Right lobe of liver (tissue), 6 donors: ENCODE data around the gene ZCCHC24. TPM values are rescaled to one million over a fixed set of nuclear protein-coding genes. Genes with fewer than 3 reads are reported as not detected.
"Not testable (repeated sequence)": the region's sequence is repeated elsewhere in the genome, so short reads cannot be mapped to it uniquely, and the experiment has no call there.

Experiments
- ATAC-seq, 4 donors: fragments of 200-7000 bp; cut with Tn5 transposase; one replicate each; pipeline ENCODE4 v1.9.1; 2020; ENCODE audit warnings: mild to moderate bottlenecking in 4 of 4, moderate library complexity in 4 of 4
- DNase-seq, 3 donors: peaks; one replicate each; pipeline ENCODE4 v3.0.0-alpha.2; 2020
- H3K27ac ChIP-seq, 3 donors: fragments of 200-600 bp; one replicate each; pipeline ENCODE4 v1.8.0; 2022
- H3K27me3 ChIP-seq, 2 donors: fragments of 200-600 bp; one replicate each; pipeline ENCODE4 v1.8.0; 2022
- H3K36me3 ChIP-seq, 4 donors: fragments of 200-600 bp; sonication (generic) in 1 of 4; one replicate each; pipeline versions ENCODE4 v1.5.1 to v1.8.0; 2017 to 2022; ENCODE audit warnings: control low read depth in 1 of 4
- H3K4me1 ChIP-seq, 4 donors: fragments of 200-600 bp; sonication (generic) in 1 of 4; one replicate each; pipeline versions ENCODE4 v1.5.1 to v1.8.0; 2017 to 2022; ENCODE audit warnings: control low read depth in 1 of 4
- H3K4me3 ChIP-seq, 3 donors: fragments of 200-600 bp; one replicate each; pipeline ENCODE4 v1.8.0; 2022
- H3K9me3 ChIP-seq, 4 donors: fragments of 200-600 bp; sonication (generic) in 1 of 4; one replicate each; pipeline versions ENCODE4 v1.5.1 to v1.8.0; 2017 to 2022; ENCODE audit warnings: control low read depth in 1 of 4
- POLR2A ChIP-seq: fragments of 450-650 bp; IDR thresholded peaks from one replicate; pipeline ENCODE4 v1.6.1; 2017; ENCODE audit warnings: antibody characterized with exemption, mild to moderate bottlenecking
- WGBS: methylation state at CpG from one replicate; pipeline ENCODE4 v1.1.6; 2018; ENCODE audit warnings: low coverage, low lambda C conversion rate; ENCODE audit not compliant: insufficient coverage; ENCODE audit errors: missing lambda C conversion rate; 5-methylcytosine and 5-hydroxymethylcytosine counted together
- intact Hi-C, 2 donors: fragments of 100-400 bp; cut with DNase I; formaldehyde crosslinking; loops; one replicate each; pipeline versions ENCODE4 v1.11.2 to v1.14.1; 2022
- total RNA-seq, 6 experiments: library from RNA; depleted of rRNA in 2 of 6; stranded (reverse); fragments of >200 nt in 2 of 6; fragmentation: NEBNext Ultra II Directional in 3 of 6; extraction: Animal tissue kit (Norgen Biotek cat#: 25700) in 3 of 6; gene quantifications; one replicate each; pipeline versions ENCODE4 v1.1.0 to v1.2.4, GENCODE V29; 2016 to 2023
- TF ChIP-seq, protein P1 (sequence below), 4 donors: fragments of 200-600 bp in 3 of 4; fragments of 450-650 bp in 1 of 4; IDR thresholded peaks; one replicate each; pipeline versions ENCODE4 v1.5.1 to v1.8.0; 2016 to 2022; ENCODE audit warnings: antibody characterized with exemption in 4 of 4, mild to moderate bottlenecking in 2 of 4
- donor health status: DM: no; HTN: yes; CAD: no.
- donor health status: DM: no; HTN: no; CAD: no.
- donor health status: DM: no; HTN: no; CAD: no.
- donor health status: DM: no; HTN: yes; CAD: no.
- donor health status: DM: no; HTN: yes; CAD: no.

Gene ZCCHC24
- total RNA-seq, 6 experiments from 2014 or later, result 19.8 to 33.6 (median 22.7) TPM

DNA sequence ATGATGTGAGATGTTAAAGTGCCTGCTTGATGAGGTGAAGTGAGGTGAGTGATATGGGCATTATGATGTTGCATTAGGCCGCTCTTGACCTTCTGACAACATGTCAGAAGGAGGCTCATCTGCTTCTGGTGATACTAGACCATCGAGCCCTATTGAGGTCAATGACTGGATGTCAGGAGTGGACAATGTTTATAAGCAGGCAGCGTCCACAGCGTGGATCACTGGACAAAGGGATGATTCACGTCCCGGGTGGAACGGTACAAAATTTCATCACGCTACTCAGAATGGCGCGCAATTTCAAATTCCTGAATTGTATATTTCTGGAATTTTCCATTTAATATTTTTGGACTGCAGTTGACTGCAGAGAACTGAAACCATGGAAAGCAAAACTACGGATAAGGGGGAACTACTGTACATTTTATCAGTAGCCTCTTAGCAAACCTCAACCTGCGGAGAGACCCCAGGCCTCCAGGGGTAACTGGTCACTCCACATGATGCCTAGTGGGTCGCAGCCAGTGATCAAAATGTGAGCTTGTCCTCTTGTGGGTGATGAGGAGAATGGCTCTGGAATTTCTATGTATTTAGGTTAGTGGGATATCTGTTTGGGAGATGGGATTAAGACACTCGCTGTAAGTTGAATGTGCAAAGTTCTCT, 5.7 kb upstream of the ZCCHC24 start:
- intact Hi-C loops, result no loop called here
- no peak for TF ChIP-seq POLR2A
- H3K9me3 ChIP-seq, result no peaks in the 10 kb centered on the region
- peak in 1 of 3 donors; percentile 26 for DNase-seq
- no peaks in the 10 kb centered on the region for H3K36me3 ChIP-seq
- H3K4me3 ChIP-seq, result no peak overlapping the region
- no peak for ATAC-seq
- no peak overlapping the region for H3K27ac ChIP-seq
- no peaks in the 10 kb centered on the region for H3K27me3 ChIP-seq
- peaks cover 0 to 5% (median 0%) of the 10 kb centered on the region in 4 donors for H3K4me1 ChIP-seq
- 92% methylated on average over 14 of the region's 14 CpGs for WGBS

DNA sequence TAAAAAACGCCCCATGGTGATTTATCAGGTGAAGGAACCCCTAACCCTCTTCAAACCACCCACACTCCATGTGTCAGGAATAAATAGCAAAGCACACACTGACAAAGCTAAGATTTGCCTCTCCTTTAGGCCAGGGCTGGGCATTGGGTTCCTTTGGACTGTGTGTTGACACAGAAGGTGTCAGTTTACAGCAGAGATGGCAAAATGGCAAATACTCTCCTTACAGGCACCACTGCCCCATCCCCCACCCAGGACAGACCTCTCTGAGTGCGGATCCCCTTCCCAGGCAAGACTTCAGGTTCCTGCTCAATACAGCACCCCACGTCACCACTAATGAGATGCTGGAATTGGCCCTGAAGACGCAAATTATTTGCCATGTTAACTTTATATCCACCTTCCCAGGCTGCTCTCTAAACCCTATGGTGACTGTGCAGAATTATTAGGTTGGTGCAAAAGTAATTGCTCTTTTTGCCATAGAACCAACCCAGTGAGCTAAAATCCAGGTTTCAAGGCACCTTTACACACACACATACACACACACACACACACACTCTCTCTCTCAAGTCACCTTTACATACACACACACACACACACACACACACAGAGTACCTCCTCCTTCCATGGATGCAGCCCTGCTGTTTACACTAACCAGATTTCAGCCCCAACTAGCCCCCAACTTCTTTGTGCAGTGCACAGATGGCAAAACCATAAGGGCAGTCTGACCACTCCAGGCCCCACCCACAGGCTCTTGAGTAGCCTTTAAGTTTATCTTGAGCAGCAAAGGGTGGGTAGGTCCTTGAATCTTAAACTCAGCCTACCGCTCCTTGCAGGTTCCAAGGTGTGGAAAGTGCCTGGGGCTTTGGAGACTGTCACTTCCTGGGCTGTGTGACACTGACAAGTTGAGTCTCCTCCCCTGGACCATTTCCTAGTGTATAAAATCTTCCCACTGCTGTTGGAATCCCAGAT, 4.0 kb upstream of the ZCCHC24 start:
- Histone ChIP-seq H3K27me3 (no peaks in the 10 kb centered on the region), H3K9me3 (no peaks in the 10 kb centered on the region), H3K4me1 (peaks cover 0 to 5% (median 0%) of the 10 kb centered on the region in 4 donors), H3K4me3 (no peak overlapping the region), H3K27ac (no peak overlapping the region), H3K36me3 (no peaks in the 10 kb centered on the region)
- ATAC-seq (no peak), DNase-seq (peak in 1 of 3 donors; percentile 38)
- TF ChIP-seq POLR2A, result no peak
- TF ChIP-seq, protein P1, sequence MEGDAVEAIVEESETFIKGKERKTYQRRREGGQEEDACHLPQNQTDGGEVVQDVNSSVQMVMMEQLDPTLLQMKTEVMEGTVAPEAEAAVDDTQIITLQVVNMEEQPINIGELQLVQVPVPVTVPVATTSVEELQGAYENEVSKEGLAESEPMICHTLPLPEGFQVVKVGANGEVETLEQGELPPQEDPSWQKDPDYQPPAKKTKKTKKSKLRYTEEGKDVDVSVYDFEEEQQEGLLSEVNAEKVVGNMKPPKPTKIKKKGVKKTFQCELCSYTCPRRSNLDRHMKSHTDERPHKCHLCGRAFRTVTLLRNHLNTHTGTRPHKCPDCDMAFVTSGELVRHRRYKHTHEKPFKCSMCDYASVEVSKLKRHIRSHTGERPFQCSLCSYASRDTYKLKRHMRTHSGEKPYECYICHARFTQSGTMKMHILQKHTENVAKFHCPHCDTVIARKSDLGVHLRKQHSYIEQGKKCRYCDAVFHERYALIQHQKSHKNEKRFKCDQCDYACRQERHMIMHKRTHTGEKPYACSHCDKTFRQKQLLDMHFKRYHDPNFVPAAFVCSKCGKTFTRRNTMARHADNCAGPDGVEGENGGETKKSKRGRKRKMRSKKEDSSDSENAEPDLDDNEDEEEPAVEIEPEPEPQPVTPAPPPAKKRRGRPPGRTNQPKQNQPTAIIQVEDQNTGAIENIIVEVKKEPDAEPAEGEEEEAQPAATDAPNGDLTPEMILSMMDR (IDR thresholded peaks at IDR 0.05), result no peak
- intact Hi-C loops, result no loop called here
- 100% methylated on average over 1 of the region's 5 CpGs for WGBS

DNA sequence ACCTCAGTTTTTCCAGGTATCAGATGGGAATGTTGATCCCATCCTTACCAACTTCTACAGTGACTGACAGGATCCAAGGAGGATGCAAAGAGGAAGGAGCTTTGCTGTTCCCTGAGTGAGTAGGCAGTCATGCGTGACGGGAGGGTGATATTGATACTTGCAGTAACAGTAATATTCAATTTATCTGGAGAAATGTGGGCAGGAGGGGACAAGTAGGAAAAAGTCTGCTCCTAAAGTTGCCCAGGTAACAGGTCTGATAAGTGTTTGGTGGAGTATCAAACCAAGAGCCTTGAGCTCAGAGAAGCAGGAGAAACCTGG, 3.3 kb upstream of the ZCCHC24 start:
- Histone ChIP-seq H3K4me1 (peaks cover 0 to 9% (median 0%) of the 10 kb centered on the region in 4 donors), H3K4me3 (no peak overlapping the region), H3K27me3 (no peaks in the 10 kb centered on the region), H3K9me3 (no peaks in the 10 kb centered on the region), H3K27ac (no peak overlapping the region), H3K36me3 (no peaks in the 10 kb centered on the region)
- ATAC-seq (no peak), DNase-seq (peak in 1 of 3 donors; percentile 9)
- intact Hi-C loops, result no loop called here
- TF ChIP-seq, protein P1 (IDR thresholded peaks at IDR 0.05), result no peak
- TF ChIP-seq POLR2A, result no peak
- WGBS, result 100% methylated on average over 2 of the region's 2 CpGs

DNA sequence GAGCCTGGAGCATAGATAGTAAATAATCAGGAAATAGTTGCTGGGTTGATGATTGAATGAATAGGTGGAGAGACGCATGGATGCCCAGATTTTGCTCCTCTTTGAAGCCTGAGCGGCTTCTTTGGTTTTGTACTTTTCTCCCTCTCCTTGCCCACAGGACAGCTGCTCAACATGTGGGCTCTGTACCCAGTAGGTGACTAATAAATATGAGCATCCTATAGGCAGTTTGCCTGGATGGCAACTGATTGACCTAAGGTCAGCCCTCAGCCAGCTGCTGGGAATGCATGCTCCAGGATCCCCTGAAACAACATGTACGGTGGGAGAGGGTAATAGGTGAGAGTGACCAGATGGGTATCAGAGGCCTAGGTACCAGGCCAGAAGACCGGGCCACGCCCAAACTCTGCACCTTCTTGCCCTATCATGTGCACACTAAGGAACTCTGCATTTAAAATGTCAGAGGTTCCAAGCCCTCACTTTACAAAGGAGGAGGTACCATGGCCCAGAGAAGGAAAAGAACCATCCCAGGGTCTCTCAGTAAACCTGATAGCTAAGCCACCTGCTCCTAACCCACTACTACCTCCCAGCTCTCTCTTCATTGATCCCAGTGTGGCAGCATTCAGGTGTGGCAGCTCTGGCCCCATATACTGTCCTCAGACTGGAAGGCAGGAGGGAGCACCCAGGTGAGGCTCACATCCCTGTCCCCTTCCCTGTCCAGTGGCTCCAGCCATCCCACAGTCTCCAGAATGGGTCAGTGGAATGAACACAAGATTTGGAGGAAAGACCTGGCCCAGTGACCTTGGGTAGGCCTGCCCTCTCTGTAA, 2.7 kb upstream of the ZCCHC24 start:
- DNase-seq (peak in 1 of 3 donors; percentile 26), ATAC-seq (no peak)
- intact Hi-C loops, result no loop called here
- H3K4me3 ChIP-seq, result no peak overlapping the region
- no peak for TF ChIP-seq POLR2A
- H3K36me3 ChIP-seq, result no peaks in the 10 kb centered on the region
- 79% methylated on average over 3 of the region's 5 CpGs for WGBS
- no peaks in the 10 kb centered on the region for H3K27me3 ChIP-seq
- peaks cover 0 to 15% (median 2%) of the 10 kb centered on the region in 4 donors for H3K4me1 ChIP-seq
- H3K9me3 ChIP-seq, result no peaks in the 10 kb centered on the region
- no peak overlapping the region for H3K27ac ChIP-seq

DNA sequence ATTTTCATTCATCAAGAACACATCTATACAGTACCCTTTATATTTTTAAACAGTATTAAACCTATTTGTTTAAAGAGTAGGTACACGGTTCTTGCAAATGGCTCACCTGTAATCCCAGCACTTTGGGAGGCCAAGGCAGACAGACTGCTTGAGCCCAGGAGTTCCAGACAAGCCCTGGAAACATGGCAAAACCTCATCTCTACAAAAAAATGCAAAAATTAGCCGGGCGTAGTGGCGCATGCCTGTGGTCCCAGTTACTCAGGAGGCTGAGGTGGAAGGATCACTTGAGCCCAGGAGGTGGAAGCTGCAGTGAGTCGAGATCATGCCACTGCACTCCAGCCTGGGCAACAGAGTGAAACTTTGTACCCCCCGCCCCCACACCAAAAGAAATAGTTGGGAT, 1.8 kb upstream of the ZCCHC24 start:
- DNase-seq, result peak in 1 of 3 donors; percentile 30

More for the DNA sequence above, 1.8 kb upstream of the ZCCHC24 start:
- H3K27me3 ChIP-seq, ATAC-seq, H3K36me3 ChIP-seq, intact Hi-C loops, H3K9me3 ChIP-seq, H3K27ac ChIP-seq, H3K4me3 ChIP-seq: not testable (repeated sequence)
- peaks cover 0 to 24% (median 6%) of the 10 kb centered on the region in 4 donors for H3K4me1 ChIP-seq
- 72% methylated on average over 6 of the region's 6 CpGs for WGBS
